Measurements from ENCODE around the gene NOP9.
A peak's percentile ranks its signal among the peaks of the same experiment; 100 is the strongest.

Gene NOP9

DNA sequence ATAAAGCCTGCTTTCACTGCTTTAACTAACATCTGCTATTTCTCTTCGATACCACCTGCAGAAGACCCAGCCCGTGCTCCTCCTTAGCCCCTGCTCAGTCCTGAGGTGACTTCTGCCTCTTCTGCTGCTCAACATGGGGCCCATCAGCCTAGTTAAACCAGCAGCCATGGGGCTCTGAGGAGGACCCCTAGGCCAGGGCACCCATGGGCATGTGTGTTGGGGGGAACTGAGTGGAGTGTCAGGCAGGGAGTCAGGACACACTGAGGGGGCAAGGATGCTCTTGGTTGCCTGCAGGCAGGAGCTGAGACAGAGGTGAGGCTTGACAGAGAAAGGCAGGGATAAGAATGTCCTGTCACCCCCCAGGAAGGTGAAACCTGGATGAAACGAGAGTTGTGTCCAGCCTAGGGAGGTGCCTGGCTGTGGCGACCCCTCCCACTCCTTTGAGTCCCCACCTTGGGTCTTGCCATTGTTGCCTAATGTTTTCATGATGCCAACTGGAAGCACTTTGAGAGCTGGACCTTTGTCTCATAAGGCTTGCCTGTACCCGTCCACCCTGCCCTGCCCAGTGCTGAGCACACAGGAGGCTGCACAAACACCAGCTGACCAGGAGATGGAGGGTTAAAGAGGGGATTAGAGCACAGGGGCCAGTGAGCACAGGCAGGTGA is 15.7 kb upstream of the NOP9 start:
- in situ Hi-C loops (cut with MboI; ENCODE audit: low sequenced_read_pairs): no loop called here
- Histone ChIP-seq H3K4me1 (no peaks in the 10 kb centered on the region), H3K36me3 (replicated peaks) (no peaks in the 10 kb centered on the region)

DNA sequence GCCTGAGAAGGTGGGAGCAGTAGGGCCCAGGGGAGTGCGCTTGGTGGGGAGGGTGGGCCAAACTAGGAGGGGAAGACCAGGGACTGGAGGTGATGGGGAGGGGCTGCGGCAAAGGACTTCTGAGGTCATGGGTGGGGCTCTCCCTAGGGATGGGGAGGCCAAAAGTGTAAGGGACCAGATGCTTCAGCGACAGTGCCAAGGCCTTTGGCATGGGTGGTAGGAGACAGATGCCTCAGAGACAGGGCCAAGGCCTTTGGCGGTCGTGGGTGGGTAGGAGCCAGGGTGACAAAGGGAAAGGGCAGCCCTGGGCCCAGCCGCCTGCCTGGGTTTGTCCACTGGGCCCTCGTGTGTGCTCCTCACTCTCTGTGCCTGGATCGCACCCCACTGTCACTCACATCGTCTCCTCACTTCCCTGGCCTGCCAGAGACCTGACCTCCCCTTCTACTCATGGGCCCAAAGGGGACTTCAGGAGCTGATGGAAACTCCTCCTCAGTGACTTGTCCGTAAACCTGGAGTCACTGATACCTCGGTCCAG is 15.1 kb upstream of the NOP9 start:
- no peaks in the 10 kb centered on the region for H3K27me3 ChIP-seq (ENCODE audit: low read depth)
- no peak overlapping the region for H3K4me3 ChIP-seq
- no peaks in the 10 kb centered on the region for H3K4me1 ChIP-seq
- DNase-seq (ENCODE audit: low spot score in 2 of 2): no peak
- in situ Hi-C loops (cut with MboI; ENCODE audit: low sequenced_read_pairs): no loop called here
- no peaks in the 10 kb centered on the region for H3K36me3 ChIP-seq (replicated peaks)
- no peaks in the 10 kb centered on the region for H3K9me3 ChIP-seq

More for the DNA sequence above, 15.7 kb upstream of the NOP9 start:
- H3K9me3 ChIP-seq: no peaks in the 10 kb centered on the region
- no peak overlapping the region for H3K4me3 ChIP-seq
- no peaks in the 10 kb centered on the region for H3K27me3 ChIP-seq (ENCODE audit: low read depth)
- DNase-seq (ENCODE audit: low spot score in 2 of 2): no peak

DNA sequence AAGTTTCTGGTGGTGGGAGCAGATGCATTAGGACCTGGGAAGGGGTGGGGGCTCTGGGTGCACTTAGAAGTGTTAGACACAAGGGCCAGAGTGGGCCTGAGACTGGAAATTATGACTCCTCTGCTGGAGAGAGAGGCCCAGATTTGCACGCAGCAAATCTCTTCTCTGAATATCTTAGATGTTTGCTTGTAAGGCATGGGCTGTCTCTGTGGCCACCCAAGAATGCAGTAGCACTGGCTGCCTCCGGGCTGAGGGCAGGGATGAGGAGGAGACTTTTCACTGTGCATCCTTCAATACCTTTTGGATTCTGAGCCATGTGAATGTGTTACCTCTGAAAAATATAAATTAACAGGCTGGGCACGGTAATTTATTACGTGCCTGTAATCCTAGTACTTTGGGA is 14.3 kb upstream of the NOP9 start:
- no peaks in the 10 kb centered on the region for H3K9me3 ChIP-seq
- no peaks in the 10 kb centered on the region for H3K27me3 ChIP-seq (ENCODE audit: low read depth)
- H3K4me1 ChIP-seq: no peaks in the 10 kb centered on the region
- peaks cover 4% of the 10 kb centered on the region; the same call in 1 of the 2 replicates for H3K36me3 ChIP-seq (replicated peaks)
- H3K4me3 ChIP-seq: no peak overlapping the region
- in situ Hi-C loops (cut with MboI; ENCODE audit: low sequenced_read_pairs): no loop called here
- DNase-seq (ENCODE audit: low spot score in 2 of 2): no peak

DNA sequence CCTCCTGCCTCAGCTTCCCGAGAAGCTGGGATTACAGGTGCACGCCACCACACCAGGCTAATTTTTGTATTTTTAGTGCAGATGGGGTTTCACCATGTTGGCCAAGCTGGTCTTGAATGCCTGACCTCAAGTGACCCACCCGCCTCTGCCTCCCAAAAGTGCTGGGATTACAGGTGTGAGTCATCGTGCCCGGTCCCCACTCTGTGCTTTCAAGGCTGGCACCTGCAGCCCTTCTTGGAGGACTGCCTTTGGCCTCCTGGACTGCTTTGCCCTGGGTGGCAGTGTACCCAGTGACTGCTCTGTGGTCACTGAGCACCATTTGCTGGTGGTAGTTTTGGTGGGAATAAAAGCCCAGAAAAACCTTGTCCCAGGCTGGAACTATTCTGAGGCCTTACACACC is 12.7 kb upstream of the NOP9 start:
- Histone ChIP-seq H3K27me3 (ENCODE audit: low read depth) (no peaks in the 10 kb centered on the region), H3K4me3 (no peak overlapping the region), H3K9me3 (no peaks in the 10 kb centered on the region), H3K4me1 (no peaks in the 10 kb centered on the region), H3K36me3 (replicated peaks) (peaks cover 4% of the 10 kb centered on the region)
- no peak for DNase-seq (ENCODE audit: low spot score in 2 of 2)
- in situ Hi-C loops (cut with MboI; ENCODE audit: low sequenced_read_pairs): no loop called here

DNA sequence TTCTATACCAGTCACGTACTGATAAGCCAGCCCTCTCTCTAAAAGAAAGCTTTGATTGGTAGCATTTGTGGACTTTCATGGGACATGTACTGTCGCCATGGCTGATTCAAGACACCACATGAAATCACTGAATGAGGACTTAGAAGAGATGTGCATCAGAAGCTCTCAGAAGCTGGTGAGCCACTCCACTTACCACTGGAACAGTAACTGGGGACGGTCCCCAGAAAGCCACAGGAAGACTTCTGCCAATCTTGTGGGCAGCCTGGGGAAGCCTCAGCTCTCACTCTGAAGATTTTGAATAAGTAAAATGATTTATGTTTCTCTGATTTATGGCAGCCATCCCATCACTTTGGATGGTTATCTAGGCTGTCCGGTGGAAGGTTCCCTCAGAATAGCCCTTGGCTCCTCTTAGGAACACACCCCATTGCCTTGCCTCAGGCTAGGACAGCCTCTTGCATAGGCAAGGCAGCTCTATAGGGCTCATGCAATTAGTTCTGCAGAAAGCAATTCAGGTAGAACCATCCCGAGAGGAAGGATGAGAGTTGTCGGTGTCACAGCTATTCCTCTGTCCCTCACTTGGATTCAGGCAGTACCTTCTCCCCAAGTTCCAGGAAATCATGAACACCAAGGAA is 9.9 kb upstream of the NOP9 start:
- Histone ChIP-seq H3K4me3 (no peak overlapping the region), H3K36me3 (replicated peaks) (peaks cover 4% of the 10 kb centered on the region), H3K9me3 (no peaks in the 10 kb centered on the region), H3K4me1 (no peaks in the 10 kb centered on the region), H3K27me3 (ENCODE audit: low read depth) (no peaks in the 10 kb centered on the region)
- no peak for DNase-seq (ENCODE audit: low spot score in 2 of 2)
- in situ Hi-C loops (cut with MboI; ENCODE audit: low sequenced_read_pairs): no loop called here

DNA sequence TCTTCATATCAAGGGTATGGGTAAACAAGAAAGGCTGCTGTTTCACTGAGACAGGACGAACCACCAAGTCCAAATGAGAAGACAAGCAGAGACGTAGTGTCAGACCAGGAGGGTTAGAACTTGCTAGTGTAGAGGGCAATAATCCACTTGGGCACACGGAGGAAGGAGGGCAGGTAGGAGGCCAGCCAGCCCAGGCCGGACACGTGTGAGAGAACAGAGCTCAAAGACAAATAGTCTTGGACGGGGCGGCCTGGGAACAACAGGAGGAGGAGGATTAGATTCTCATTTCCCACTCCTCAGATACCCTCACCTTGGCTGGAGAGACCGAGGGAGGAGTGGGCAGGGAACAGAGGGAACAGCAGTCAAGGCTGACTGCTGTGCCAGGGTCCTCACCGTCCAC is 8.9 kb upstream of the NOP9 start:
- Histone ChIP-seq H3K9me3 (no peaks in the 10 kb centered on the region), H3K4me1 (no peaks in the 10 kb centered on the region), H3K36me3 (replicated peaks) (peaks cover 8% of the 10 kb centered on the region), H3K27me3 (ENCODE audit: low read depth) (no peaks in the 10 kb centered on the region), H3K4me3 (no peak overlapping the region)
- no peak for DNase-seq (ENCODE audit: low spot score in 2 of 2)
- in situ Hi-C loops (cut with MboI; ENCODE audit: low sequenced_read_pairs): no loop called here

DNA sequence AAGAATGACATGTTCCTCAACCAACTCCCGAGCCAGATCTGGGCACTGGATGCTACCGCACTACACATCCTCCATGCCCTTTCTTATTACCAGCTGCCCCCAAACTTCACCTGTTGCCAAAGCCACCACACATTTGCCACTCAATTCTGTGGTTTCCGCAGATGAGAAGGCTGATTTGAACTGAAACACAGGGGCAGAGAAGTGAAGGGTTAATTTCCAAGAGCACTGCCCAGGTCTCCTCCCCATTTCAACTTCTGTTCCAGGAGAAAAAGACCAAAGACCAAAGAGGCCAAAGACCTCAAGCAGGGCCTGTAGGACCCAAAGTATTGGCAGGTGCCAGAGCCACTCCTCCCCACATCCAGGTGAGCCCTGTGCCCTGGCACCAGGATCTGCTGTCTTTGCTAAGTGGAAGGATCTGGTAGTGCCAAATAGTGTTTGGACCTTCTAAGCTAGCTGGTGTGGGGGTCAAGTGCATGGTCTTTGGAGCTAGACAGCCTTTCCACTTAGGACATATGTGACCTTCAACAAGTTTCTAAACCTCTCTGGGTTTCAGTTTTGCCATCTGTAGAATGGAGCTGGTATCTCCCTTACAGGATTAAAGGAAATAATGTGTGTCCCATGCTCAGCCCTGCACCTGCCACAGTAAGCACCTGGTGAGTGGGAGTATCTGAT is 8.1 kb upstream of the NOP9 start:
- no peaks in the 10 kb centered on the region for H3K27me3 ChIP-seq (ENCODE audit: low read depth)
- no peaks in the 10 kb centered on the region for H3K9me3 ChIP-seq
- H3K4me1 ChIP-seq: no peaks in the 10 kb centered on the region
- no peak overlapping the region for H3K4me3 ChIP-seq
- DNase-seq (ENCODE audit: low spot score in 2 of 2): no peak
- in situ Hi-C loops (cut with MboI; ENCODE audit: low sequenced_read_pairs): no loop called here
- peaks cover 16% of the 10 kb centered on the region for H3K36me3 ChIP-seq (replicated peaks)

DNA sequence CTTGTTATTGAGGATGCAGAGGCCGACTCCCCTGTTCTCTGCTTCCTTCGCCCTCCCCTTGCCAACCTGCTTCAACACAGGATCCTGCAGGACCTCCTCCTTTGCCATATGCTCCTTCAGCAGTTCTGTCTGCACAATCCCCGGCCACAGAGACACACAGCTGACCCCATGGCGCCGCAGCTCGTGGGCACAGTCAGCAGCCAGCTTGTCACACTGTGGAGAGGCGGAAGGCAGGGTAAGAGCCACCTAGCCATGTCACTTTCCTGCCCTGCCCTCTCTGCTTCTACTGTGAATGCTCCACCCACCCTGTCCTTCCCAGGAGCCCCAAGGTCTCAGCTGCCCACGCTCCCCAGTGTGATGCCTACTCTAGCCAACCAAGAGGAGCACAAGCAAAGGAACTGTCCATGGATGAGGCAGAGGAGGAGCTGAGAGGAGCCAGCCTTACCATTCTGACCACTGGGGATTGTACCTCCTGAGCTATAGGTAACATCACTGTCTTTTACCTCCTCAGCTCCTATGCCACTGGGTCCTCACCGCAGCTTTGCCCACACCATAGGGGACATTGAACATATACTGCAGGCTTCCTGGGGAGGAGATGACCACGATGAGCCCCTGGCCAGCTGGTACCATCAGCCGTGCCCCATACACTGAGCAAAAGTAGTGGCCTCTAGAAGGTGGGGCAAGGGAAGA is 7.4 kb upstream of the NOP9 start:
- Histone ChIP-seq H3K9me3 (no peaks in the 10 kb centered on the region), H3K4me3 (no peak overlapping the region), H3K4me1 (no peaks in the 10 kb centered on the region), H3K36me3 (replicated peaks) (peaks cover 16% of the 10 kb centered on the region), H3K27me3 (ENCODE audit: low read depth) (no peaks in the 10 kb centered on the region)
- in situ Hi-C loops (cut with MboI; ENCODE audit: low sequenced_read_pairs): no loop called here
- no peak for DNase-seq (ENCODE audit: low spot score in 2 of 2)

DNA sequence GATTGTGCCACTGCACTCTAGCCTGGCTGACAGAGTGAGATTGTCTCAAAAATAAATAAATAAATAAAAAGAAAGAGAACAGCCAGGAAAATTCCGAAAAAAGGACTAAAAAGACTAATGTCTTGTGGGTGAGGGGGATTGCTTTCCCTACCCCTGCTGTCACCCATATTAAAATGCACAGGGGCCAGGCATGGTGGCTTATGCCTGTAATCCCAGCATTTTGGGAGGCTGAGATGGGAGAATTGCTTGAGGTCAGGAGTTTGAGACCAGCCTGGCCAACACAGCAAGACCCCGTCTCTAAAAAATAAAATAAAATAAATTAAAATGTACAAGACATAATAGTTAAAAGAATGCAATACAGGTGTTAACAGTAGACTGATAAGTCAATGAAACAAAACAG is 6.1 kb upstream of the NOP9 start:
- no peaks in the 10 kb centered on the region for H3K27me3 ChIP-seq (ENCODE audit: low read depth)
- in situ Hi-C loops (cut with MboI; ENCODE audit: low sequenced_read_pairs): no loop called here
- no peak overlapping the region for H3K4me3 ChIP-seq
- H3K9me3 ChIP-seq: no peaks in the 10 kb centered on the region
- no peak for DNase-seq (ENCODE audit: low spot score in 2 of 2)
- peaks cover 16% of the 10 kb centered on the region for H3K36me3 ChIP-seq (replicated peaks)
- H3K4me1 ChIP-seq: peaks cover 3% of the 10 kb centered on the region; the same call in 1 of the 2 replicates

DNA sequence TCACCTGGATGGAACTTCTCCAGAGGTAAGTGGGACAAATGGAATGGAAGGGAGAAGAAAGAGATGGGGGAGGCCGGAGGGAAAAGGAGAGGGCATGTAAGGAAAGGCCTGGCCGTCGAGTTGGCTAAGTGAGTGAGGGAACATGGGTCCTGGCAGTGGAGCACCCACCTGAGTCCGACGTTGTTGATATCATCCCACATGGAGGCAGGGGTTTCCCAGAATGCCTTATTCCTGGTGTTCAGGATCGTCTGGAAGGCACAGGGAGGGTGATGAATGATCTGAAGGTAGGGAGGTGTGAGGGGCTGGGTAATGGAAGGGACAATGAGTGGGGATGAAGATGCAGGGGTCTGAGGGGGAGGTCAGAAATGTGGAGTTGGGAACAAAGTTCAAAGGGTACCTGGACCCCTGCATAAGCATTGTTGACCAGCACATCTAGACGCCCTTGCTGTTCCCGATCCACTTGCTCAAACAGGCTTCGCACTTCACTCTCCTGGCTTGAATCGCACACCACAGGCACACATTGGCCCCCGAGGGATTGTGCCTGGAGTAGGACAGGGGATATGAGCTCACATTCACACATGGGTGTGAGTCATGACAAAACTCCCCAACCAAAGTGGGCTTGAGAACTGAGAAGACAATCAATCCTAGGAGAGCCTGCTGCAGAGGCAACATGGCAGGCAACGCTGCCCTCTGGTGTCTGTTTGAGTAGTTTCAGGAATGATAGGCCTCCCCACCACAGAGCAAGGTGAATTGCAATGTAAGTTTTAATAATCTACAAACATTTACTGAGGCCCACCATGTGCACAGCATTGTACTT is 3.1 kb upstream of the NOP9 start:
- no peaks in the 10 kb centered on the region for H3K9me3 ChIP-seq
- DNase-seq (ENCODE audit: low spot score in 2 of 2): peak; percentile 31 to 67
- H3K4me3 ChIP-seq: no peak overlapping the region
- H3K4me1 ChIP-seq: peaks cover 12% of the 10 kb centered on the region
- peaks cover 13% of the 10 kb centered on the region for H3K36me3 ChIP-seq (replicated peaks)
- H3K27me3 ChIP-seq (ENCODE audit: low read depth): no peaks in the 10 kb centered on the region
- in situ Hi-C loops (cut with MboI; ENCODE audit: low sequenced_read_pairs): loop anchor here (5.0 kb wide), 2 partner anchors 49 to 284 kb away; no protein-coding TSS in a partner anchor

DNA sequence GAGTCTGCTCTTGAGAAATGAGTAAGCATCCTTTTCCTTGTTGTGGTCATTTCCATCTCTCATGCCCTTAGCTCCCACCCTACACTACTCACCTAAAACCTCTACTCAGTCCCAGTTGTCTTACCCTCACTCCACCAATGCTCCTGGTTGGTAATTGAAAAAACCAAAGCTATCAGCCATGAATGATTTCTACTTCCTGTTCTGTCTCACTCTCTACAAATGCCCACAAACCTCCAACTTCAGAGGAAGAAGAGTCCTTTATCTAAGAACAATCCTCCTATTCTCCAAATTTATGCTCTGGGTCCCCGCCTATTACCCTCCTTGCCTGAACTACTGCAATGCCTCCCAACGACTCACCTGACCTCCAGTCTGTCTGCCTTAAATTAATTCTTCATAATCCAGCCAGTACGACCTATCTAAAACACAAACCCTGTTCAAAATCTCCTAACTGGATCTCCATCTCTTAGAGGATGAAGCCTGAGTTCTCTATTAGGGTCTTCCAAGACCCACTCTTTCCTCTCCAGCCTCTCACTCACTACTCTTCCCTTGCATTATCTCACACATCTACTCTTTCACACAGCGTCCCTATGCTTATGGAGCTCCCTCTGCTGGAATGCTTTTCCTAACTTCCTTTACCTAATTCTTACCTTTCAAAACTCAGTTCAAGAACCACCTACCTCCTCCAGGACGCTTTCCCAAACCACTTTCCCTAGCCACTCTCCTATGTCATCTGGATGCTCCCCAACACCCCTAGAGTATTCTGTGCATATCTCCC is 2.3 kb upstream of the NOP9 start:
- Histone ChIP-seq H3K4me3 (no peak overlapping the region), H3K36me3 (replicated peaks) (peaks cover 21% of the 10 kb centered on the region), H3K9me3 (no peaks in the 10 kb centered on the region), H3K4me1 (peaks cover 12% of the 10 kb centered on the region), H3K27me3 (ENCODE audit: low read depth) (no peaks in the 10 kb centered on the region)
- in situ Hi-C loops (cut with MboI; ENCODE audit: low sequenced_read_pairs): loop anchor here (5.0 kb wide), 2 partner anchors 50 to 285 kb away; no protein-coding TSS in a partner anchor
- peak; percentile 34 to 44 for DNase-seq (ENCODE audit: low spot score in 2 of 2)

DNA sequence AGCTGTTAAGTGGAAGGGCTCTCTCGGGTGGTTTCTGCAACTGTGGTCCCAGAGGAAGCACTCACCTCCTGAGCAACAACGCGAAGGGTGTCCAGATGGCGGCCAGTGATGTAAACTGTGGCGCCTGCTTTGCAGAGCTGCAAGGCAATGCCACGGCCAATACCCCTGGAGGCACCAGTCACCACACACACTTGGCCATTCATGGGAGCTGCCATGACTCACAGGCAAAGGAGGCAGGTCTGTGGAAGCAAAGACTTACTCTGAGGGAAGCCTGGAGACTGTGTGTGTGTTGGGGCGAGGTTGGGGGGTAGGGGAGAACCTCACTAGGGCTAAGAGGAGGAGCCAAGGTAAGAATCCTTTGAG is 777 bp upstream of the NOP9 start:
- Histone ChIP-seq H3K9me3 (no peaks in the 10 kb centered on the region), H3K36me3 (replicated peaks) (peaks cover 33% of the 10 kb centered on the region), H3K27me3 (ENCODE audit: low read depth) (no peaks in the 10 kb centered on the region), H3K4me1 (peaks cover 12% of the 10 kb centered on the region), H3K4me3 (peak overlapping the region; percentile 76)
- in situ Hi-C loops (cut with MboI; ENCODE audit: low sequenced_read_pairs): loop anchor here (5.0 kb wide), 2 partner anchors 52 to 287 kb away; no protein-coding TSS in a partner anchor
- DNase-seq (ENCODE audit: low spot score in 2 of 2): peak in 1 of 2 experiments; percentile 28
